ENCODE results near the gene MKRN2. TPM values are rescaled to one million over a fixed set of nuclear protein-coding genes. Genes with fewer than 3 reads are reported as not detected.

The MKRN2 gene
- polyA plus RNA-seq, 3 donors: 18.2 to 30.9 (median 29.6) TPM

GRCh38 chr3:12574661-12575060 is 17.8 kb downstream of the MKRN2 start:
- DNase-seq: no peak
- Histone ChIP-seq H3K27ac (ENCODE audit: low read depth in 1 of 2, low read length in 2 of 2) (no peak overlapping the region), H3K36me3 (replicated peaks in 1 of 2; ENCODE audit: control insufficient read depth in 1 of 2, insufficient read depth in 2 of 2, low read length in 2 of 2) (peaks cover 86 to 99% of the 10 kb centered on the region in 2 donors), H3K4me3 (replicated peaks in 1 of 3; ENCODE audit: low read depth in 2 of 3, low read length in 3 of 3) (no peak overlapping the region), H4K20me1 (ENCODE audit: insufficient read depth, low read length) (no peaks in the 10 kb centered on the region), H3K4me1 (ENCODE audit: control insufficient read depth in 1 of 2, insufficient read depth in 2 of 2, low read length in 2 of 2) (no peaks in the 10 kb centered on the region), H3K9ac (ENCODE audit: insufficient read depth, low read length, poor library complexity, severe bottlenecking) (no peak overlapping the region), H3K79me2 (ENCODE audit: insufficient read depth, low read length) (no peaks in the 10 kb centered on the region), H3K27me3 (ENCODE audit: control insufficient read depth in 2 of 2, insufficient read depth in 2 of 2, low read length in 2 of 2) (no peaks in the 10 kb centered on the region), H2AFZ (ENCODE audit: insufficient read depth, low read depth, low read length, poor library complexity, severe bottlenecking) (no peak overlapping the region), H3K9me3 (replicated peaks in 1 of 2; ENCODE audit: control insufficient read depth in 1 of 2, insufficient read depth in 1 of 2, low read length in 2 of 2) (no peaks in the 10 kb centered on the region), H3K4me2 (replicated peaks; ENCODE audit: extremely low read depth, low read length, poor library complexity, severe bottlenecking) (no peak overlapping the region)
- no peak for TF ChIP-seq CTCF (IDR thresholded peaks at IDR 0.05)
- H3K4me3 Mint-ChIP-seq: no peak overlapping the region
- WGBS (ENCODE audit: insufficient coverage): 59% methylated on average over 4 of the region's 7 CpGs
- peaks cover 84 to 99% of the 10 kb centered on the region in 2 donors for H3K36me3 Mint-ChIP-seq
- H3K9me3 Mint-ChIP-seq: peaks cover 0 to 1% (median 0%) of the 10 kb centered on the region in 7 donors
- peaks cover 4% of the 10 kb centered on the region for H3K4me1 Mint-ChIP-seq
- H3K27me3 Mint-ChIP-seq (ENCODE audit: low read depth in 3 of 3): no peaks in the 10 kb centered on the region
- peak overlapping the region in 1 of 7 donors; percentile 1 for H3K27ac Mint-ChIP-seq
- intact Hi-C loops (cut with micrococcal nuclease): no loop called here

- peaks cover 8% of the 10 kb centered on the region for H3K4me1 Mint-ChIP-seq
- H3K27ac Mint-ChIP-seq: peak overlapping the region in 1 of 7 donors; percentile 2
- Histone ChIP-seq H3K4me2 (replicated peaks; ENCODE audit: extremely low read depth, low read length, poor library complexity, severe bottlenecking) (no peak overlapping the region), H4K20me1 (ENCODE audit: insufficient read depth, low read length) (peaks cover 15% of the 10 kb centered on the region), H3K4me1 (ENCODE audit: control insufficient read depth in 1 of 2, insufficient read depth in 2 of 2, low read length in 2 of 2) (no peaks in the 10 kb centered on the region), H3K9me3 (replicated peaks in 1 of 2; ENCODE audit: control insufficient read depth in 1 of 2, insufficient read depth in 1 of 2, low read length in 2 of 2) (no peaks in the 10 kb centered on the region), H3K36me3 (replicated peaks in 1 of 2; ENCODE audit: control insufficient read depth in 1 of 2, insufficient read depth in 2 of 2, low read length in 2 of 2) (peaks cover 80 to 93% of the 10 kb centered on the region in 2 donors), H3K27me3 (ENCODE audit: control insufficient read depth in 2 of 2, insufficient read depth in 2 of 2, low read length in 2 of 2) (no peaks in the 10 kb centered on the region), H3K4me3 (replicated peaks in 1 of 3; ENCODE audit: low read depth in 2 of 3, low read length in 3 of 3) (no peak overlapping the region), H2AFZ (ENCODE audit: insufficient read depth, low read depth, low read length, poor library complexity, severe bottlenecking) (no peak overlapping the region), H3K79me2 (ENCODE audit: insufficient read depth, low read length) (no peaks in the 10 kb centered on the region), H3K27ac (ENCODE audit: low read depth in 1 of 2, low read length in 2 of 2) (peak overlapping the region in 1 of 2 donors; percentile 31), H3K9ac (ENCODE audit: insufficient read depth, low read length, poor library complexity, severe bottlenecking) (no peak overlapping the region)
- peaks cover 78 to 95% of the 10 kb centered on the region in 2 donors for H3K36me3 Mint-ChIP-seq
- H3K9me3 Mint-ChIP-seq: peaks cover 0 to 1% (median 0%) of the 10 kb centered on the region in 7 donors
- no peak for TF ChIP-seq CTCF (IDR thresholded peaks at IDR 0.05)
- intact Hi-C loops (cut with micrococcal nuclease): no loop called here
- H3K4me3 Mint-ChIP-seq: no peak overlapping the region
- H3K27me3 Mint-ChIP-seq (ENCODE audit: low read depth in 3 of 3): no peaks in the 10 kb centered on the region
- no peak for DNase-seq
- 100% methylated on average over 3 of the region's 5 CpGs for WGBS (ENCODE audit: insufficient coverage)
Measured at GRCh38 chr3:12577379-12577778, 20.5 kb downstream of the MKRN2 start.
